IPS DF 6.9 (cell line): ENCODE data around the gene CERS4.
"Not testable (repeated sequence)": the region's sequence is repeated elsewhere in the genome, so short reads cannot be mapped to it uniquely, and the experiment has no call there.

Source experiments
- DNase-seq: peaks from one replicate; pipeline ENCODE4 v3.0.0-alpha.2; 2013; ENCODE audit warnings: low read depth, low spot score
- H3K27ac ChIP-seq: one replicate; pipeline ENCODE4 v1.5.1; 2013; ENCODE audit warnings: low read length, control low read depth
- H3K27me3 ChIP-seq: 2 replicates; pipeline ENCODE4 v1.6.1; 2013; ENCODE audit warnings: mild to moderate bottlenecking, low read length; ENCODE audit not compliant: control insufficient read depth, insufficient read depth
- H3K36me3 ChIP-seq: 2 replicates; pipeline ENCODE4 v1.6.1; 2013; ENCODE audit warnings: low read length; ENCODE audit not compliant: control insufficient read depth, insufficient read depth
- H3K4me1 ChIP-seq: 2 replicates; pipeline ENCODE4 v1.6.1; 2013; ENCODE audit warnings: low read length; ENCODE audit not compliant: control insufficient read depth, insufficient read depth
- H3K4me3 ChIP-seq: 2 replicates; pipeline ENCODE4 v1.5.1; 2013; ENCODE audit warnings: mild to moderate bottlenecking, low read length
- H3K9me3 ChIP-seq: 2 replicates; pipeline ENCODE4 v1.6.1; 2013; ENCODE audit warnings: low read length, inconsistent platforms; ENCODE audit not compliant: control insufficient read depth, insufficient read depth
- WGBS: extraction: QIAGEN DNeasy Blood & Tissue Kit; methylation state at CpG from one replicate; pipeline ENCODE4 v1.1.7; 2013; ENCODE audit warnings: mixed read lengths, missing lambda C conversion rate; ENCODE audit not compliant: insufficient read length, insufficient coverage; 5-methylcytosine and 5-hydroxymethylcytosine counted together

Gene CERS4

GRCh38 chr19:8223442-8223841 lies 14.3 kb downstream of the CERS4 start:
- not testable (repeated sequence) for H3K36me3 ChIP-seq, H3K9me3 ChIP-seq, H3K27ac ChIP-seq, H3K4me3 ChIP-seq, DNase-seq, H3K4me1 ChIP-seq, H3K27me3 ChIP-seq
- WGBS: no CpG with 5 or more reads among the region's 7 CpGs

- Histone ChIP-seq H3K27ac (no peak overlapping the region), H3K4me1 (no peaks in the 10 kb centered on the region), H3K9me3 (no peaks in the 10 kb centered on the region), H3K4me3 (no peak overlapping the region), H3K27me3 (no peaks in the 10 kb centered on the region), H3K36me3 (no peaks in the 10 kb centered on the region; the same call in 1 of the 2 replicates)
- whole genome bisulfite sequencing: no CpG with 5 or more reads among the region's 23 CpGs
- DNase-seq: no peak
Observed at GRCh38 chr19:8224394-8225145, 15.4 kb downstream of the CERS4 start.

GRCh38 chr19:8231073-8231604 lies 22.0 kb downstream of the CERS4 start:
- Histone ChIP-seq H3K27me3 (no peaks in the 10 kb centered on the region), H3K36me3 (no peaks in the 10 kb centered on the region)
- no CpG with 5 or more reads among the region's 3 CpGs for WGBS

GRCh38 chr19:8233370-8233769 lies 24.2 kb downstream of the CERS4 start:
- H3K27ac ChIP-seq: no peak overlapping the region
- WGBS: no CpG with 5 or more reads among the region's 7 CpGs
- no peaks in the 10 kb centered on the region for H3K27me3 ChIP-seq
- H3K4me1 ChIP-seq: no peaks in the 10 kb centered on the region
- H3K9me3 ChIP-seq: no peaks in the 10 kb centered on the region
- no peak overlapping the region for H3K4me3 ChIP-seq
- DNase-seq: no peak
- no peaks in the 10 kb centered on the region for H3K36me3 ChIP-seq

More at GRCh38 chr19:8231073-8231604, 22.0 kb downstream of the CERS4 start:
- H3K4me3 ChIP-seq: no peak overlapping the region
- DNase-seq: no peak
- H3K4me1 ChIP-seq: no peaks in the 10 kb centered on the region
- no peak overlapping the region for H3K27ac ChIP-seq
- no peaks in the 10 kb centered on the region for H3K9me3 ChIP-seq

- H3K9me3 ChIP-seq: no peaks in the 10 kb centered on the region
- H3K4me3 ChIP-seq: no peak overlapping the region
- no CpG with 5 or more reads among the region's 6 CpGs for WGBS
- H3K27ac ChIP-seq: no peak overlapping the region
- peaks cover 5% of the 10 kb centered on the region; the same call in 1 of the 2 replicates for H3K4me1 ChIP-seq
- H3K36me3 ChIP-seq: no peaks in the 10 kb centered on the region
- no peaks in the 10 kb centered on the region for H3K27me3 ChIP-seq
- no peak for DNase-seq
Observed at GRCh38 chr19:8237026-8237425, 27.9 kb downstream of the CERS4 start.

- WGBS: no CpG with 5 or more reads among the region's 1 CpG
- H3K36me3 ChIP-seq: no peaks in the 10 kb centered on the region
- DNase-seq: no peak
- H3K9me3 ChIP-seq: no peaks in the 10 kb centered on the region
- no peak overlapping the region for H3K4me3 ChIP-seq
- H3K27ac ChIP-seq: no peak overlapping the region
- no peaks in the 10 kb centered on the region for H3K27me3 ChIP-seq
- H3K4me1 ChIP-seq: peaks cover 5% of the 10 kb centered on the region; the same call in 1 of the 2 replicates
Observed at GRCh38 chr19:8238251-8238650, 29.1 kb downstream of the CERS4 start.

GRCh38 chr19:8239528-8240273 lies 30.5 kb downstream of the CERS4 start:
- H3K27ac ChIP-seq: no peak overlapping the region
- no peak overlapping the region for H3K4me3 ChIP-seq
- no peak for DNase-seq
- no CpG with 5 or more reads among the region's 3 CpGs for WGBS
- H3K36me3 ChIP-seq: no peaks in the 10 kb centered on the region
- H3K27me3 ChIP-seq: no peaks in the 10 kb centered on the region
- H3K4me1 ChIP-seq: peaks cover 5% of the 10 kb centered on the region; the same call in 1 of the 2 replicates
- no peaks in the 10 kb centered on the region for H3K9me3 ChIP-seq

- Histone ChIP-seq H3K4me1 (peaks cover 5% of the 10 kb centered on the region; the same call in 1 of the 2 replicates), H3K27me3 (no peaks in the 10 kb centered on the region), H3K27ac (no peak overlapping the region), H3K4me3 (no peak overlapping the region), H3K9me3 (no peaks in the 10 kb centered on the region), H3K36me3 (no peaks in the 10 kb centered on the region)
- no CpG with 5 or more reads among the region's 17 CpGs for WGBS
- no peak for DNase-seq
Observed at GRCh38 chr19:8240274-8241229, 31.4 kb downstream of the CERS4 start.

GRCh38 chr19:8241646-8242045 lies 32.5 kb downstream of the CERS4 start:
- no peak for DNase-seq
- no peaks in the 10 kb centered on the region for H3K36me3 ChIP-seq
- no peak overlapping the region for H3K27ac ChIP-seq
- WGBS: no CpG with 5 or more reads among the region's 4 CpGs
- no peaks in the 10 kb centered on the region for H3K27me3 ChIP-seq
- no peak overlapping the region for H3K4me3 ChIP-seq
- H3K9me3 ChIP-seq: no peaks in the 10 kb centered on the region
- peaks cover 5% of the 10 kb centered on the region; the same call in 1 of the 2 replicates for H3K4me1 ChIP-seq
